ENCODE measurements around the gene DNAJC9.
A peak's percentile ranks its signal among the peaks of the same experiment; 100 is the strongest.

Gene DNAJC9

GRCh38 chr10:73238990-73239566 lies 8.0 kb downstream of the DNAJC9 start:
- DNase-seq = no peak

GRCh38 chr10:73234695-73235094 lies 12.4 kb downstream of the DNAJC9 start:
- no peak for DNase-seq

DNA sequence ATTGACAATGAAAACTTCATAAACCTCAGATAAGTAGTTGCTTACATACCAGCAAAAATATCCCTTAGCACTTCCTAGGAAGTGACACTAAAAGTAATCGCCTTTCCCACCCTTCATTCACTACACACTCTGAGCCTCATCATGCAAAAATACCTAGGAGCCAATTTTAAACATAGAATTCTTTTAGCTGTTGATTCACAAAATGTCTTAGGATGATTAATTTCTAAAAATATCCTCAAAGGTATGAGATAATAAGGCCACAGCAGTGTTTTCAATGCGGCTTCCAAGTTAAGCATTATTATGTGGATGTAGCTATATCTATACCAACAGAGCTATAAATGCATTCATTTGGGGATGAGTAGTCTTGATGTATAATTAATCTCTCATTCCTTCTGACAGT lies 13.2 kb downstream of the DNAJC9 start:
- no peak for DNase-seq

GRCh38 chr10:73232887-73233286 lies 14.2 kb downstream of the DNAJC9 start:
- DNase-seq = no peak

DNA sequence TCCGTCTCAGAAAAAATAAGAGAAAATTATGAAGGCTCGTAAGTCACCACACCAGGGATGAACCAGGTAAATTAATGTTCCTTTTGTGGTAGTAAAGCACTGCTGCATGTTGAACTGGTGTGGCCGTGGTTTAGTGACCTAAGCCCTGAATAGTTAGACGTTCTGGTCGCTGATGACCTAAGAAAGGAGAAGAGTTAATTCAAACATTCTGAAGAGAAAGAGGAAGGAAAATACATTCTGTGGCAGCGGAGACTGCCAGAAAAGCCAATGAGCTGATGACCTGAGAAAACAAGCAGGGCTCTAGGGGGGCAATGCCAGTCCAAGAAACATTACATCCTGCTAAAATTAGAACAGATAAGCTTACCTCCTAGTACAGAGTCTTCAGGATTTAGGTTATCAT lies 17.5 kb downstream of the DNAJC9 start:
- peak in 1 of 2 donors; percentile 29 for DNase-seq

- DNase-seq = peak in 1 of 2 donors; percentile 8
Observed at GRCh38 chr10:73228247-73228646, 18.8 kb downstream of the DNAJC9 start.

- DNase-seq = no peak
Observed at GRCh38 chr10:73226663-73227062, 20.4 kb downstream of the DNAJC9 start.

DNA sequence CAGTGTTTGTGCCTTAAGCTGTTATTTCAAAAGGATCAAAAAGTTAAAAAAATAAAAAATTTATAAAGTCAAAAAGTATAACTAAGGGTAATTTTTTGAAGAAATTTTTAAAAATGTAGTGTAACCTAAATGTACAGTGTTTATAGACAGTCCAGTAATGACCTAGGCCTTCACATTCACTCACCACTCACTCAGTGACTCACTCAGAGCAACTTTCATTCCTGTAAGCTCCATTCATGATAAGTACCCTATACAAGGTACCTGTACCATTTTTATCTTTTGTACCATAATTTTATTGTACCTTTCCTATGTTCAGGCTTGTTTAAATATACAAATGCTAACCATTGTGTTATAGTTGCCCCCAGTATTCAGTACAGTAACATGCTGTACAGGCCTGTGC lies 21.5 kb downstream of the DNAJC9 start:
- no peak for DNase-seq

DNA sequence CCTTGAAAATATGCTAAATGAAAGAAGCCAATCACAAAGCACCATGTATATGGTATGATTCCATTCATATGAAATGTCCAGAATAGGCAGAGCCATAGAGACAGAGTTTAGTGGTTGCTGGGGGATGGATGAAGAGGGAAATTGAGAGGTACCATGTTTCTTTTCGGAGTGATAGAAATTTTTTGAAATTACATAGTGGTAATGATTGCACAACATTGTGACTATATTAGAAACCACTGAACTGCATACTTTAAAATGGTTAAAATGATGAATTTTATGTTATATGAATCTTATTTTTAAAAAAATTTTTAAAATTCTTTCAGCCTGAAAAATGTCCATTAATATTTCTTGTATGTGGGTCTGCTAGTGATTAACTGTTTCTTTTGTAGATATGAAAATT lies 26.1 kb downstream of the DNAJC9 start:
- DNase-seq = no peak

- no peak for DNase-seq
Observed at GRCh38 chr10:73219384-73219783, 27.7 kb downstream of the DNAJC9 start.

DNA sequence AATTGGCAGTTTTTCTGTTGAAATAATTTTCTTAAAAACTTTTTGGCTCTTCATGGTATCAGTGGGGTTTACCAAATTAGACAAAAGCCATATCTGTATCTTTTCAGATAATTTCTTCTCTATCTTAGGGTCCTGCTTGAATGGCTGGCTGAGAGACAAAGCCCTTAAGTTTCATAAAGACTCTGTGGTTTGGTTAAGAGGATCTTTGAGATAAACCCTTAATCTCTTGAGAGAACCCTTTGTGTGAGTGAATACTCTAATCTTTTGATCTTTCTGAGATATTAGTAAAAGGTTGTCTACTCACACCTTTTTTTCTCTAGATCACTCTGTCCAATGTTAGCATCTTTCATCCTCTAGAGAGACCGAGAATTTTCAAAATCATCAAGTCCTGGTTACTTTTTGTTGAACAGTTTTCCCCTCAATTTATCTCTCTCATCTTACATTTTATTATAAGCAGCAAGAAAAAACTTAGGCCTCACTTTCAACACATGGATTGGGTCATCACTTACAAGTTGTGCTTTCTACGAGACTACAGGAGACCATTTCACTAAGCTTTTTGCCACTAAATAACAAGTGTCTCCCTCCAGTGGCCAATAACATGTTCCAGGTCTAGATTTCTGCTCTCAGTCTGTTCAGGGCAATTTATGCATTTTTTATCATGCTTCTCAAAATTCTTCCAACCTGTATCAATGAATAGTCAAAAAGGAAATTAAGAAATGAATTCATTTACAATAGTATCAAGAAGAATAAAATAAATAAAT lies 28.4 kb downstream of the DNAJC9 start:
- DNase-seq = peak in 1 of 2 donors; percentile 1

GRCh38 chr10:73217628-73218027 lies 29.4 kb downstream of the DNAJC9 start:
- no peak for DNase-seq

DNA sequence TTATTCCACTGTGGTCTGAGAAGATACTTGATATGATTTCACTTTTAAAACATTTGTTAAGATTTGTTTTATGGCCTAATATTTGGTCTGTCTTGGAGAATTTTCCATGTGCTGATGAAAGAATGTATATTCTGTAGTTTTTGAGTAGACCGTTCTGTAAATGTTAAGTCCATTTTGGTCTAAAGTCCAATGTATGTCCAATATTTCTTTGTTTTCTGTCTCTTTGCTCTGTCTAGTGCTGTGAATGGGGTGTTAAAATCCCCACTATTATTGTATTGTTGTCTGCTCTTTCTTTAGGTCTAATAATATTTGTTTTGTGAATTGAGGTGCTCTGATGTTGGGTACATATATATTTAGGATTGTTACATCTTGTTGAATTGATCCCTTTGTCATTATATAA lies 31.3 kb downstream of the DNAJC9 start:
- no peak for DNase-seq

DNA sequence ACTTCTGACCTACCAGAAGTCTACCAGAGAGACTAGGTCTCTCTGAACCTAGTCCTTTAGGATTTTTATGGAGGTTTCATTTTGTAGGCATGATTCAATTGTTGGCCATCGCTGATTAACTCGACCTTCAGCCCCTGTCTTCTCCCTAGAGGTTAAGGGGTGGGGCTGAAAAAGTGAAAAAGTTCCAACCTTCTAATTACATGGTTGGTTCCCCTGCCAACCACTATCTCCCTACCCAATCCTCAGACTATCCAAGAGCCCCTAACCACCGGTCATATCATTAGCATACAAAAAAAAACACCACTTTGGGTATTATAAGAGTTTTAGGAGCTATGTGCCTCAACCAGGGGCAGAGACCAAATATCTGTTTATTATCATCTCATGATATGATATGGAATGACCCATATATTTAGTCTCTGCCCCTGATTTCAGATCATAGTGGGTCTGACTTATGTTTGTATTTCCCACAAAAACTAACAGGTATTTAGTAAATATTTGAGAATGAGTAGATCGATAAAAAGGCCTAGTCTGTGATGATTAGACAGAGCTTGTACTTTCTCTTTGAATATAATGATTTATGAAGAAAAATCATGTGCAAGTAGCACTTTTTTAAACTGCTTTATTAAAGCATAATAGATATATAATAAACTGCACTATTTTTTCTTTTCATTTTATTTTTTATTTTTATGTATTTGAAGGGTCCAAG lies 35.8 kb downstream of the DNAJC9 start:
- no peak for DNase-seq

DNA sequence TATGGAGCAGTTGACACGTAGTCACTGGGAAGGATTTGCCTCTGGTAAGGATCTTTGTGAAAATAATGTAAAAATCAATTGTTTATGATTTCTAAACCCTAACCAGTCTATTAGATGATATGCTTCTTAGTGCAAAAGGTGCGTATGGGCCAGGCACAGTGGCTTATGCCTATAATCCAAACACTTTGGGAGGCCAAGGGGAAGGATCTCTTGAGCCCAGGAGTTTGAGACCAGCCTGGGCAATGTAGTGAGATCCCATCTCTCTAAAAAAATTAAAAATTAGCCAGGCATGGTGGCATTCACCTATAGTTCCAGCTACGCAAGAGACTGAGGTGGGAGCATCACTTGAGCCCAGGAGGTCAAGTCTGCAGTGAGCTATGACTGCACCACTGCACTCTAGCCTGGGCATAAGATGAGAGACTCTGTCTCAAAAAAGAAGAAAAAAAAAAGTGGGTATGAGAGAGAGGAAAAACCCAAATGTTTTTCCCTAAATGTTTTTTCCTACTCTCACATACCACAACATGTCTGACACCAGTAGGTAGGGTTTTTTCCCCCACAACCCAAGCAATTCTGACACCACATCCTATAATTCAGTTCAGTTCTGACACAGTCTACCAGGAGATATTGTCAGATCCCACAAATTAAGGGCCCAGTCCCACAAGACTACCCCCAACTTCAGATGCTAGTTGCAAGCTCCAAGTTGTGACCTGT lies 36.5 kb downstream of the DNAJC9 start:
- DNase-seq = no peak

DNA sequence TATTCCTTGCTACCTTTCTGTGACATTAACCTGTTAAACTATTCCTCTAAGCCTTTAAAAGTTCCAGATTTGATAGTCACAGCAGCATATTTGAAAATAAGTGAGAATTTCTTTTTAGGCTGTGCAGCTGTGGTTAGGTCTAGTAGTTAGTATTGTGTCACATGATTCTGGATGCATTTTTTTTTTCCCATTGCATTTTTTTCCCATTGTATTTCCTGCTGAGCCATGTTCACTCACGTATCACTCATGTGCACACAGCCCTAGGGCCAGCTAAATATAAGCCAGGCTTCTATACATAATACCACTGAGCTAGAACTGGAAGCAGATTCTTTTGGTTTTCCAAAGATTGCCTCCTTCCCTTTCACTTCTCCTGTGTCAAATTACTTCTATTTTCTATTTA lies 37.4 kb downstream of the DNAJC9 start:
- no peak for DNase-seq

DNA sequence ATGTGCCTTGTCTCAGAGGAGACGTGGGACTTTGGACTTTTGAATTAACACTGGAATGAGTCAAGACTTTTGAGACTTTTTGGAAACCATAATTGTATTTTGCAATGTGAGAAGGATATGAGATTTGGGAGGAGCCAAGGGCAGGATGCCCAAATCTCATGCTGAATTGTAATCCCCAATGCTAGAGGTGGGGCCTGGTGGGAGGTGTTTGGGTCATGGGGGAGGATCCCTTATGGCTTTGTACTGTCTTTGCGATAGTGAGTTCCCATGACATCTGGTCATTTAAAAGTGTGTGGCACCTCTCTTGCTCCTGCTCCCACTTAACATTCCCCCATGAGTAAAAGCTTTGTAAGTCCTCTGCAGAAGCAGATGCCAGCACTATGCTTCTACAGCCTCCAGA lies 39.2 kb downstream of the DNAJC9 start:
- no peak for DNase-seq

DNA sequence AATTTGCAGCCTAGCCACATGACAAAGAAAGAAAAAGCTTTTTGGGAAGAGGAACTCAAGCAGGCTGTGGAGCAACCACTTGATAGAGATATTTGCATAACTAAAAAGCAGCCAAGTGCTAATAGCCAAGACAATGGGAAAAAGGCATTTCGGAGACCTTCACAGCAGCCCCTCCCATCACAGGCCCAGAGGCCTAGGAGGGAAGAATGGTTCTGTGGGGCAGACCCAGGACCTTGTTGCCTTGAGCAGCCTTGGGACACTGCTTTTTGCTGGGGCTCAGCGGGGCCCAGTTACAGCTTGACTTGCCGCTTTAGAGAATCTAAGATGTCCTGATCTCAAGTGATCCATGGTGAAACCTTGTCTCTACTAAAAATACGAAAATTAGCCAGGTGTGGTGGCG lies 40.7 kb downstream of the DNAJC9 start:
- DNase-seq = no peak

DNA sequence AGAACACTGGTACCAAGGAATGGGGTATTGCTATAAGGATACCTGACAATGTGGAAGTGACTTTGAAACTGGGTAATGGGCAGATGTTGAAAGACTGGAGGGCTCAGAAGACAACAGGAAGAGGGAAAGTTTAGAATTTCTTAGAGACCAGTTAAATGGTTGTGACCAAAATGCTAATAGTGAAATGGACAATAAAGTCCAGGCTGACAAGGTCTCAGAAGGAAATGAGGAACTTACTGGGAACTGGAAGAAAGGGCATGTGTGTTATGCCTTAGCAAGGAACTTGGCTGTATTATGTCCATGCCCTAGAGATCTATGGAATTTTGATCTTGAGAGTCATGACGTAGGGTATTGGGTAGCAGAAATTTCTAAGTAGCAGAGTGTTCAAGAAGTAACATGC lies 41.2 kb downstream of the DNAJC9 start:
- DNase-seq = no peak

DNA sequence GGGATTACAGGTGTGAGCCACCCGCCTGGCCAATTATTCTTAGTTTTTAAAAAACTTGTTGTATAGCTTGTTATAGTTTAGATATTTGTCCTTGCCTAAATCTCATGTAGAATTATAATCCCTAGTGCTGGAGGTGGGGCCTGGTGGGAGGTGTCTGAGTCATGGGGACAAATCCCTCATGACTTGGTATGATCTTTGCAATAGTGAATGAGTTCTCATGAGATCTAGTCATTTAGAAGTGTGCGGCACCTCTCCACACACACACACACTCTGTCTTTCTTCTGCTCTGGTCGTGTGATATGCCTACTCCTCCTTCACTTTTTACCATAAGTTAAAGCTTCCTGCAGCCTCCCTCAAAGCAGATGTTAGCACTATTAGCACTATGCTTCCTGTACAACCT lies 42.0 kb downstream of the DNAJC9 start:
- DNase-seq = no peak

Measured in bone marrow (tissue), 2 donors.